Mesendoderm (in vitro differentiated cells): ENCODE measurements around the gene PIK3R2.

ENCODE experiments used
- DNase-seq: peaks from one replicate; pipeline ENCODE4 v3.0.0; 2013
- H2AK5ac ChIP-seq: 2 replicates; pipeline ENCODE4 v1.6.1; 2013; ENCODE audit warnings: low read length, inconsistent platforms
- H2BK120ac ChIP-seq: 2 replicates; pipeline ENCODE4 v1.6.1; 2013; ENCODE audit warnings: low read depth, mild to moderate bottlenecking, low read length, moderate library complexity, mixed read lengths
- H2BK15ac ChIP-seq: replicated peaks from 2 replicates; pipeline ENCODE4 v1.6.1; 2013; ENCODE audit warnings: low read depth, mild to moderate bottlenecking, moderate library complexity
- H2BK5ac ChIP-seq: 2 replicates; pipeline ENCODE4 v1.6.1; 2013; ENCODE audit warnings: low read length, inconsistent platforms
- H3K18ac ChIP-seq: 2 replicates; pipeline ENCODE4 v1.6.1; 2013; ENCODE audit warnings: mild to moderate bottlenecking, low read length, mixed read lengths
- H3K23ac ChIP-seq: one replicate; pipeline ENCODE4 v1.6.1; 2013; ENCODE audit warnings: low read length
- H3K27ac ChIP-seq: 2 replicates; pipeline ENCODE4 v1.5.1; 2013; ENCODE audit warnings: low read depth, mild to moderate bottlenecking, inconsistent platforms, low read length, moderate library complexity
- H3K27me3 ChIP-seq: 2 replicates; pipeline ENCODE4 v1.6.1; 2013; ENCODE audit warnings: low read length, control low read depth, mild to moderate bottlenecking, inconsistent platforms; ENCODE audit not compliant: insufficient read depth, poor library complexity
- H3K36me3 ChIP-seq: 2 replicates; pipeline ENCODE4 v1.6.1; 2013; ENCODE audit warnings: low read length, inconsistent platforms; ENCODE audit not compliant: control insufficient read depth, insufficient read depth
- H3K4ac ChIP-seq: one replicate; pipeline ENCODE4 v1.6.1; 2013; ENCODE audit warnings: low read depth, mild to moderate bottlenecking, low read length, moderate library complexity
- H3K4me1 ChIP-seq: 2 replicates; pipeline ENCODE4 v1.6.1; 2013; ENCODE audit warnings: low read depth, low read length, inconsistent platforms; ENCODE audit not compliant: control insufficient read depth
- H3K4me2 ChIP-seq: 2 replicates; pipeline ENCODE4 v1.6.1; 2013; ENCODE audit warnings: low read length
- H3K4me3 ChIP-seq: 2 replicates; pipeline ENCODE4 v1.5.1; 2013; ENCODE audit warnings: mild to moderate bottlenecking, low read length
- H3K56ac ChIP-seq: one replicate; pipeline ENCODE4 v1.6.1; 2013; ENCODE audit warnings: low read length
- H3K79me1 ChIP-seq: 2 replicates; pipeline ENCODE4 v1.6.1; 2013; ENCODE audit warnings: low read length, inconsistent platforms
- H3K79me2 ChIP-seq: 2 replicates; pipeline ENCODE4 v1.6.1; 2013; ENCODE audit warnings: mild to moderate bottlenecking, low read length; ENCODE audit not compliant: control insufficient read depth, insufficient read depth
- H3K9ac ChIP-seq: 2 replicates; pipeline ENCODE4 v1.6.1; 2013; ENCODE audit warnings: low read length, inconsistent platforms
- H4K5ac ChIP-seq: one replicate; pipeline ENCODE4 v1.6.1; 2013; ENCODE audit warnings: low read length
- H4K8ac ChIP-seq: one replicate; pipeline ENCODE4 v1.6.1; 2013; ENCODE audit warnings: low read depth, mild to moderate bottlenecking, control low read depth, low read length, moderate library complexity
- WGBS: extraction: QIAGEN DNeasy Blood & Tissue Kit; methylation state at CpG from one replicate; pipeline ENCODE4 v1.1.7; 2013; ENCODE audit warnings: low lambda C conversion rate, missing lambda C conversion rate; ENCODE audit not compliant: insufficient coverage; ENCODE audit errors: extremely low coverage; 5-methylcytosine and 5-hydroxymethylcytosine counted together

Gene PIK3R2

GRCh38 chr19:18211683-18212082 is 58.7 kb downstream of the PIK3R2 start:
- no peak for DNase-seq
- no peak overlapping the region for H3K23ac ChIP-seq
- H3K4me2 ChIP-seq, result no peak overlapping the region
- no peak overlapping the region for H3K56ac ChIP-seq
- H3K79me2 ChIP-seq, result no peaks in the 10 kb centered on the region
- H3K9ac ChIP-seq, result no peak overlapping the region
- H2AK5ac ChIP-seq, result no peak overlapping the region
- no peaks in the 10 kb centered on the region for H3K27me3 ChIP-seq
- H3K79me1 ChIP-seq, result no peaks in the 10 kb centered on the region
- H3K4ac ChIP-seq, result no peak overlapping the region
- H2BK120ac ChIP-seq, result no peak overlapping the region
- H4K8ac ChIP-seq, result no peak overlapping the region
- no peak overlapping the region for H2BK5ac ChIP-seq
- H4K5ac ChIP-seq, result no peak overlapping the region
- H3K36me3 ChIP-seq, result no peaks in the 10 kb centered on the region
- H3K18ac ChIP-seq, result no peak overlapping the region
- H3K27ac ChIP-seq, result no peak overlapping the region
- no peaks in the 10 kb centered on the region for H3K4me1 ChIP-seq
- no peak overlapping the region for H3K4me3 ChIP-seq
- no peak overlapping the region for H2BK15ac ChIP-seq
- no CpG with 5 or more reads among the region's 14 CpGs for WGBS

GRCh38 chr19:18214779-18215433 is 61.9 kb downstream of the PIK3R2 start:
- WGBS, result no CpG with 5 or more reads among the region's 7 CpGs
- H3K4me3 ChIP-seq, result no peak overlapping the region
- H3K9ac ChIP-seq, result no peak overlapping the region

GRCh38 chr19:18216789-18217188 is 63.8 kb downstream of the PIK3R2 start:
- H4K5ac ChIP-seq, result no peak overlapping the region
- H3K79me2 ChIP-seq, result no peaks in the 10 kb centered on the region
- H3K4me3 ChIP-seq, result no peak overlapping the region
- H3K9ac ChIP-seq, result no peak overlapping the region
- H2AK5ac ChIP-seq, result no peak overlapping the region
- no peak overlapping the region for H3K18ac ChIP-seq
- no peaks in the 10 kb centered on the region for H3K79me1 ChIP-seq
- H3K23ac ChIP-seq, result no peak overlapping the region
- WGBS, result no CpG with 5 or more reads among the region's 8 CpGs
- H2BK15ac ChIP-seq, result no peak overlapping the region
- H2BK120ac ChIP-seq, result no peak overlapping the region
- H3K27me3 ChIP-seq, result no peaks in the 10 kb centered on the region
- no peak overlapping the region for H3K4me2 ChIP-seq
- H3K27ac ChIP-seq, result no peak overlapping the region
- H3K56ac ChIP-seq, result no peak overlapping the region
- H3K4ac ChIP-seq, result no peak overlapping the region
- H4K8ac ChIP-seq, result no peak overlapping the region
- no peaks in the 10 kb centered on the region for H3K4me1 ChIP-seq
- H3K36me3 ChIP-seq, result no peaks in the 10 kb centered on the region
- H2BK5ac ChIP-seq, result no peak overlapping the region
- DNase-seq, result no peak

More at GRCh38 chr19:18214779-18215433, 61.9 kb downstream of the PIK3R2 start:
- no peak overlapping the region for H2BK15ac ChIP-seq
- H2BK5ac ChIP-seq, result no peak overlapping the region
- H3K4ac ChIP-seq, result no peak overlapping the region
- no peaks in the 10 kb centered on the region for H3K27me3 ChIP-seq
- no peak overlapping the region for H3K56ac ChIP-seq
- no peak for DNase-seq
- H3K4me2 ChIP-seq, result no peak overlapping the region
- no peak overlapping the region for H4K8ac ChIP-seq
- H3K18ac ChIP-seq, result no peak overlapping the region
- H2BK120ac ChIP-seq, result no peak overlapping the region
- H2AK5ac ChIP-seq, result no peak overlapping the region
- no peak overlapping the region for H3K23ac ChIP-seq
- no peaks in the 10 kb centered on the region for H3K79me1 ChIP-seq
- no peaks in the 10 kb centered on the region for H3K4me1 ChIP-seq
- no peak overlapping the region for H4K5ac ChIP-seq
- no peaks in the 10 kb centered on the region for H3K79me2 ChIP-seq
- H3K36me3 ChIP-seq, result no peaks in the 10 kb centered on the region
- no peak overlapping the region for H3K27ac ChIP-seq

DNA sequence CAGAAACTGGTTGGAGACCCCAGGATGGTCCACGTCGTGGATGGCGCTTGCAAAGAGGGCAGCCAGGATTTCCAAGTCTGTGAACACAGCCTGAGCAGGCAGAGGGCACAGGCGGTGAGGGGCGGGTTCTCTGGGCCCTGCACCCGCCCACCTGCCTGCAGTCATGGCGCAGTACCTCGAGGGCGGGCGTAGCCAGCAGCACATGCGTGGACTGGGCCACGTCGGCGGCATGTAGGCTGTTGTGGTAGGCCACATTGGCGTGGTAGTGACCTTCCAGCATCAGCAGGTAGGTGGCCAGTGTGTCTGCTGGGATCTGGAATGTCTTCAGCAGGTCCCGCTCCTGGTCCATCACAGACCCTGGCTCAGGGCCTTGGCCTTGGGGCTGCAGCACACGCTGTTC is 65.2 kb downstream of the PIK3R2 start:
- H2BK15ac ChIP-seq, result no peak overlapping the region
- H2BK5ac ChIP-seq, result no peak overlapping the region
- H3K56ac ChIP-seq, result no peak overlapping the region
- no peaks in the 10 kb centered on the region for H3K36me3 ChIP-seq
- no peak overlapping the region for H4K5ac ChIP-seq
- DNase-seq, result no peak
- H3K4ac ChIP-seq, result no peak overlapping the region
- no peak overlapping the region for H2BK120ac ChIP-seq
- H3K79me2 ChIP-seq, result no peaks in the 10 kb centered on the region
- no peaks in the 10 kb centered on the region for H3K4me1 ChIP-seq
- no peaks in the 10 kb centered on the region for H3K27me3 ChIP-seq
- H4K8ac ChIP-seq, result no peak overlapping the region
- H3K23ac ChIP-seq, result no peak overlapping the region
- H3K18ac ChIP-seq, result no peak overlapping the region
- H3K27ac ChIP-seq, result no peak overlapping the region
- H3K4me2 ChIP-seq, result no peak overlapping the region
- no peak overlapping the region for H3K9ac ChIP-seq
- no peak overlapping the region for H3K4me3 ChIP-seq
- no CpG with 5 or more reads among the region's 17 CpGs for WGBS
- no peaks in the 10 kb centered on the region for H3K79me1 ChIP-seq
- H2AK5ac ChIP-seq, result no peak overlapping the region

DNA sequence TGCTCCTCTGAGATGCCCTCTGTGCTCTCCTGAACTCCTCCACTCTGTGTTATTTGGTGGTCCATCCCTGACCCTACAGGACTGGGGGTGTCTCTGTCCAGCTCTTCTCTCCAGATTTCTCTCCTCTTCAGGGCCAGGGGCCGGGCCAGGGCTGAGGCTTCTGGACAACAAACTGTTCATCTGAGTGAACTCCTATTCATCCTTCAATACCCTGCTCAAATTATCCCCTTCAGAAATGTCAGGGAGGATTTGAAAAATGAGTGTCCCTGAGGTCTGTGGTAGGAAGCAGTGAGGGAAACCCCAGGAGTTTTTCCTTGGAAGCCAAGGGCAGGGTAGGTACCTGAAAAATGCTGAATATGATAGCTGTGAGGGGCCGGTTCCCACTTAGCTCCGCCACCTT is 65.6 kb downstream of the PIK3R2 start:
- no peak overlapping the region for H3K23ac ChIP-seq
- H3K4ac ChIP-seq, result no peak overlapping the region
- H3K9ac ChIP-seq, result no peak overlapping the region
- DNase-seq, result no peak
- H2BK15ac ChIP-seq, result no peak overlapping the region
- no peaks in the 10 kb centered on the region for H3K27me3 ChIP-seq
- no peak overlapping the region for H3K27ac ChIP-seq
- no peak overlapping the region for H3K4me2 ChIP-seq
- H3K79me1 ChIP-seq, result no peaks in the 10 kb centered on the region
- no peak overlapping the region for H2BK5ac ChIP-seq
- no peaks in the 10 kb centered on the region for H3K36me3 ChIP-seq
- no CpG with 5 or more reads among the region's 3 CpGs for WGBS
- H3K4me1 ChIP-seq, result no peaks in the 10 kb centered on the region
- no peak overlapping the region for H3K56ac ChIP-seq
- H3K79me2 ChIP-seq, result no peaks in the 10 kb centered on the region
- no peak overlapping the region for H2BK120ac ChIP-seq
- H4K5ac ChIP-seq, result no peak overlapping the region
- no peak overlapping the region for H3K18ac ChIP-seq
- no peak overlapping the region for H2AK5ac ChIP-seq
- no peak overlapping the region for H4K8ac ChIP-seq
- no peak overlapping the region for H3K4me3 ChIP-seq
